Body of pancreas (tissue), 4 donors: ENCODE data around the gene TINCR.

ENCODE experiments used
- POLR2A ChIP-seq, 3 donors: fragments of 450-650 bp; IDR thresholded peaks; one replicate each; pipeline ENCODE4 v1.6.1; 2016; ENCODE audit warnings: antibody characterized with exemption in 3 of 3, mild to moderate bottlenecking in 2 of 3
- TF ChIP-seq, protein P1 (sequence below), 7 experiments: fragments of 450-650 bp in 4 of 7; fragments of 200-600 bp in 3 of 7; sonication (generic) in 3 of 7; IDR thresholded peaks; one replicate each; pipeline ENCODE4 v1.5.1; 2016 to 2019; ENCODE audit warnings: antibody characterized with exemption in 7 of 7

DNA sequence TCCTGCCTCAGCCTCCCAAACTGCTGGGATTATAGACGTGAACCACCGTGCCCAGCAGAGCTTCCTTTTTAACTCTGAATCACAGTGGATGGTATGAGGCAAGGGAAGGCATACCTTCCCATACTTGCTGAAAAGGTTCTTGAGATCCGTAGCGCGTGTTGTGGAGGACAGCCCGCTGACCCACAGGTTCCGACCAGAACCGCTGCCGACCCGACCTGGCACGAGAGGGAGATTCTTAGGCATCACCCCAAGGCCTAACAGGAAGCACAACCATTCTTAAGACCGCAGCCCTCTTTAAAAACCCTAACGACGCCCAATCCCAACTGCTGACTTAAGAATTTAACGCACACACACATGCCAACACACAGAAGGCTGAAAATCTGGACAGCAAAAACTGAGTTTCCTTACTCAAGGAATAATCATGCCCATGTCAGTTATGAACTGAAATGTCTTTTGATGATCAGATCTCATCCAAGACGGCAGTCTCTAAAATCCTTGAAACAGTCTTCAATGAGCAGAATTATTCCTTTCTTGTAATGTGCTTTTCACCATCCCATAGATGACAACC lies 42.2 kb upstream of the TINCR start:
- TF ChIP-seq POLR2A (IDR thresholded peaks at IDR 0.05), result no peak
- TF ChIP-seq, protein P1, sequence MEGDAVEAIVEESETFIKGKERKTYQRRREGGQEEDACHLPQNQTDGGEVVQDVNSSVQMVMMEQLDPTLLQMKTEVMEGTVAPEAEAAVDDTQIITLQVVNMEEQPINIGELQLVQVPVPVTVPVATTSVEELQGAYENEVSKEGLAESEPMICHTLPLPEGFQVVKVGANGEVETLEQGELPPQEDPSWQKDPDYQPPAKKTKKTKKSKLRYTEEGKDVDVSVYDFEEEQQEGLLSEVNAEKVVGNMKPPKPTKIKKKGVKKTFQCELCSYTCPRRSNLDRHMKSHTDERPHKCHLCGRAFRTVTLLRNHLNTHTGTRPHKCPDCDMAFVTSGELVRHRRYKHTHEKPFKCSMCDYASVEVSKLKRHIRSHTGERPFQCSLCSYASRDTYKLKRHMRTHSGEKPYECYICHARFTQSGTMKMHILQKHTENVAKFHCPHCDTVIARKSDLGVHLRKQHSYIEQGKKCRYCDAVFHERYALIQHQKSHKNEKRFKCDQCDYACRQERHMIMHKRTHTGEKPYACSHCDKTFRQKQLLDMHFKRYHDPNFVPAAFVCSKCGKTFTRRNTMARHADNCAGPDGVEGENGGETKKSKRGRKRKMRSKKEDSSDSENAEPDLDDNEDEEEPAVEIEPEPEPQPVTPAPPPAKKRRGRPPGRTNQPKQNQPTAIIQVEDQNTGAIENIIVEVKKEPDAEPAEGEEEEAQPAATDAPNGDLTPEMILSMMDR (IDR thresholded peaks at IDR 0.05), result no peak
